HFF-Myc (cell line): ENCODE data around the gene TP53RK.

ENCODE experiments used
- DNase-seq: peaks from one replicate; pipeline ENCODE4 v3.0.0-alpha.2; 2011; ENCODE audit warnings: low read depth; ENCODE audit errors: extremely low read depth
- H3K4me3 ChIP-seq: replicated peaks from 2 replicates; pipeline ENCODE4 v1.5.1; 2011; ENCODE audit warnings: low read depth, mild to moderate bottlenecking, control low read depth, low read length
- CTCF ChIP-seq: IDR thresholded peaks from 2 replicates; pipeline ENCODE4 v1.5.1; 2012; ENCODE audit warnings: mild to moderate bottlenecking, low read depth, low read length, control low read depth; ENCODE audit errors: missing control alignments

Gene TP53RK

DNA sequence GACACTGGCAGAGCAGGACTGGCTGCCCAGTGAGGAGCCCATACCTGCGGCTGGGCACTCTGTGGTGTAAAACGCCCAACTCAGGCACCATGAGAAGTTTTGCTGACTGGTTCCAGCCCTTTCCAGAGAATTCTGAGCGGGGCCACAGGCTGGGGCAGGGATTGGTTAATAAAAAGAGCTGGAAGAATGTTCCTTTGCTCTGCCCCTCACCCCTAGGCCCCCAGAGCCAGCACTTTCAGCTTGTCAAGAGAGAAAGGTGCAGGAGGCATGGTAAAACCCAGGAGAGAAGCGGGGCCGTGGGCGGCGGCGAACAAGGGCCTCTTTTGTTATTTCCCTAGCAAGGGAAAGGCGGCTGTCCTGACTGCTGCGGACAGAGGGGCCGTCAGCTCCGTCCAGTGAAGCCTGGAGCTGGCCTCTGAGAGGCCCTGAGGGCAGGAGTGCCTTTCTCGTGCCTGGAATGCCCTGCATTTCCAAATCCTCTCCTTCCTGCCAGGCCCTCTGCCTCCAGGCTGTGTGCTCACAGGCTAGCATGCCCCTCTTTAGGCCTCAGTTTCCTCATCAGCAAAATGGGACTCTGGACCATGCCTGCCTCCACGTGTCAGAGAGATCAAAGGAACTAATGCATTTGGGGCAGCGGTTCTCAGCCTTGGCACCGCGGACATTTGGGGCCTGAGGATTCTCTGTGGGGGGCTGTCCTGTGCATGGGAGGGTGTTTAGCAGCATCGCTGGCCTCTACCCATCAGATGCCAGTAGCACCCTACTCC lies 50.9 kb downstream of the TP53RK start:
- TF ChIP-seq CTCF, result no peak
- H3K4me3 ChIP-seq, result no peak overlapping the region
- no peak for DNase-seq

- DNase-seq, result no peak
- no peak overlapping the region for H3K4me3 ChIP-seq
- no peak for TF ChIP-seq CTCF
Measured at GRCh38 chr20:46637427-46638133, 51.7 kb downstream of the TP53RK start.

- no peak overlapping the region for H3K4me3 ChIP-seq
- no peak for DNase-seq
- no peak for TF ChIP-seq CTCF
Measured at GRCh38 chr20:46637020-46637419, 52.2 kb downstream of the TP53RK start.

DNA sequence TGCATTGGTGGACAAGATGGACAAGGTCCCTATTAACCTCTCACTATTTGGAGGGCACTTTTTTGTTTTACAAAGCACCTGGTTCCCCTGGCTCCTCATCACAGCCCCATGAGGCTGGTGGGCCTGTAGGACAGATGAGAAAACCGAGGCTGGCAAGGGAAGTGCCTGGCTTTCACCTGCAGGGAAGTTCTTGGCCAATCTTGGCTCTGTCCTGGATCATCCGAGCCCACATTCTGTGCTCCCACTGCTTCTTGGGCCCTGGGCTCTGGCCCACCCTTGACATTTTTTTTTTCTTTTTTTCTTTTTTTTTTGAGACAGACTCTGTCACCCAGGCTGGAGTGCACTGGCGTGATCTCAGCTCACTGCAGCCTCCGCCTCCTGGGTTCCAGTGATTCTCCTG lies 52.7 kb downstream of the TP53RK start:
- TF ChIP-seq CTCF, result no peak
- no peak overlapping the region for H3K4me3 ChIP-seq
- no peak for DNase-seq

DNA sequence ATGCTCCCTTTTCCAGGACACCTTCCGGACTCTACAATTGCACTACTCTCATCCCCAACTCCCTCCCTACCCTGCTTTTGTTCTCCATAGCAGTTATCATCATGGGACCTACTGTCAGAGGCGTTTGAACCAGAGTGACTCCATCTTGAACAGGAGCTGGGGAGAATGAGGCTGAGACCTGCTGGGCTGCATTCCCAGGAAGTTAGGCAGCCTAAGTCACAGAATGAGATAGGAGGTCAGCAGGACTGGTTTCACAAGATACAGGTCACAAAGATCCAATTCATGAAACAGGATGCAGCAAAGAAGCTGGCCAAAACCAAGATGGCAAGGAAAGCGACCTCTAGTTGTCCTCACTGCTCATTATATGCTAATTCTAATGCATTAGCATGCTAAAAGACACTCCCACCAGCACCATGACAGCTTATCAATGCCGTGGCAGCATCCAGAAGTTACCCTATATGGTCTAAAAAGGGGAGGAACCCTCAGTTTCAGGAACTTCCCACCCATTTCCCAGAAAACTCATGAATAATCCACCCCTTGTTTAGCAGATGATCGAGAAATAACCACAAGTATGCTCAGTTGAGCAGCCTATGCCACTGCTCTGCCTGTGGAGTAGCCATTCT lies 53.6 kb downstream of the TP53RK start:
- DNase-seq, result no peak
- H3K4me3 ChIP-seq, result no peak overlapping the region
- no peak for TF ChIP-seq CTCF

DNA sequence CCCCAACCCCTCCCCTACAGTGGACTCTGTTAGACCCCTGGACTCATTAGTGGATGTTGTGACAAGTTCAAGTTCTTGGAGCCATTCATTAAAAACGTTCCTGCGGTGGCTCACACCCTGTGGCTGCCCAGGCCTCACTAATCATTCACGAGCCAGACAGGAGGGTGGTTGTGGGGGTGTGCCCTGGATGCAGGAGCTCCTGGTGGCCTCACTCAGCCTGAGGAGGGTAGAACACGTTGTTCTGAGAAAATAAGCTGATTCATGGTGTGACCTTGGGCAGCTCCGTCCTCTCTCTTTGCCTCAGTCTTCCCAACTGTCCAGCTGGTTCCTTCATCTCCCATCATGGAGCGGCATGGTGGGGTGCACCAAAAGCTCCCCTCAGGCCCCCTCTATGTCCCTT lies 54.7 kb downstream of the TP53RK start:
- DNase-seq, result no peak
- no peak overlapping the region for H3K4me3 ChIP-seq
- no peak for TF ChIP-seq CTCF
